HG02642 (cell line): ENCODE results near the gene ARHGAP26.

Source experiments
- ATAC-seq: cut with Tn5 transposase; IDR thresholded peaks from one replicate; pipeline ENCODE4 v1.9.1; 2021; ENCODE audit warnings: mild to moderate bottlenecking; ENCODE audit not compliant: unreplicated experiment, poor library complexity

Gene ARHGAP26

GRCh38 chr5:143161885-143162540 is 391.8 kb downstream of the ARHGAP26 start:
- no peak for ATAC-seq

DNA sequence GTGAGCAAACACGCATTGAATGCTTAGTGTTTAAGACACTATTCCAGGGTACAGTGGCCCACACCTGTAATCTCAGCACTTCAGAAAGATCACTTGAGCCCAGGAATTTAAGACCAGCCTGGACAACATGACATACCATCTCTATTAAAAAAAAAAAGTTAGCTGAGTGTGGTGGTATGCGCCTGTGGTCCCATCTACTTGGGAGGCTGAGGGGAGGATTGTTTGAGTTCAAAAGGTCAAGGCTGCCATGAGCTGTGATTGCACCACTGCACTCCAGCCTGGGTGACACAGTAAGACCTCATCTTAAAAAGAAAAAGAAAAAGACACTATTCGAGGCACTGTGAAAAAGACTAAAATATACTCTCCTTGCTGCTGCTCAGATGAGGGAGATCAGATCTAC is 392.6 kb downstream of the ARHGAP26 start:
- ATAC-seq: no peak

GRCh38 chr5:143164557-143164956 is 394.4 kb downstream of the ARHGAP26 start:
- no peak for ATAC-seq

GRCh38 chr5:143165049-143165880 is 395.1 kb downstream of the ARHGAP26 start:
- ATAC-seq: no peak

GRCh38 chr5:143166090-143166489 is 395.9 kb downstream of the ARHGAP26 start:
- peak; percentile 22 for ATAC-seq

DNA sequence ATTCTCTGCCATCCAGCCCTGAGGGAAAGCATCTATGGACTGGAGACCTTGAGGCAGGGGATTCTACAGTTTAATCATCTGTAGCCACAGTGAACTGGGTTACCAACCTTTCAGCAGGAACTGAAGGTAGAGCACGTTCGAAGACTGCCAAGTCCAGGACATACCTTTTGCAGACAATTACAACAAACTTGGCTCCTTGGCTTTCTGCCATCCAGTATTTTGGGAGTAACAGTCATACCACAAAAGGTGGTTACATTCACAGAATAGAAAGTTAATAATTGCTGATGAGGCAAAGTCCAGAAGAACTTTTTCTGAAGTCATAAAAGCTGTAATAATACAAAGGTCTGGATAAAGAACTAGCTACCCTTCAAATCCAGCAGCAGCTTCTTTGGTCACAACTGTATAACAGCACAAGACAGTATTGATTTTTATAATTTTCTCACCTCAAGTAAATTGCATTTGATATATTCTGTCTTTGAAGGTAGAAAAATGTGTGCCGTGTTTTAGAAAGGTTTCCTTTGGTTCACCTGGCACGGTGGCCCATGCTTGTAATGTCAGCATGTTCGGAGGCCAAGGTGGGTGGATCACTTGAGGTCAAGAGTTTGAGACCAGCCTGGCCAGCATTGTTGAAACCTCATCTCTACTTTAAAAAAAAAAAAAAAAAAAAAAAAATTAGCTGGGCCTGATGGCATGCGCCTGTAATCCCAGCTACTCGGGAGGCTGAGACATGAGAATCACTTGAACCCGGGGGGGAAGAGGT is 396.7 kb downstream of the ARHGAP26 start:
- peak; percentile 52 for ATAC-seq

DNA sequence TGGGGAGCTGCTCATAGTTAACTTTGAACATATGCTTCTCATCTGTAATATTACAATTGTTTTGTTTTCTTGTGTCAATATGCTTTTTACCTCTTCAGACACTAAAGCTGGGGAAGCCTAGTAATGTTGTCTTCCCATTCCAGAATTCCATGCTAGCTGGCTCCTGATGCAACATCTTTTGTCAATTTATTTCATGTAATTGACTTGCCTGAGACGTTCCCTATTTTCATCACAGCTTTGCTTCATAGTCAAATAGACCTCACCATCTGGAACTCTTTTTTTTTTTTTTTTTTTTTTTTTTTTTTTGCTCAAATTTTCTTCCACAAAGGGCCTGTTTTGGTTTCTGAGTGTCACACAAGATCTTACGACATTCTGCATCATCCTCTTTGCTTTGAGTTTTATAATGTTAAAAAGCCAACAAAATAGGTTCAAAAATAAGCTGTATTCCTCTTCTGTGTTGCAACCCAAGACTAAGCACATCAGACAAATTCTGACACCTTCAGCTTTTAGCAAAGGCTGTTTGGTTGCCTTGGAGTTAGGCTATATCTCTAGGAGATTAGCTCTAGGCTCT is 398.1 kb downstream of the ARHGAP26 start:
- ATAC-seq: no peak

DNA sequence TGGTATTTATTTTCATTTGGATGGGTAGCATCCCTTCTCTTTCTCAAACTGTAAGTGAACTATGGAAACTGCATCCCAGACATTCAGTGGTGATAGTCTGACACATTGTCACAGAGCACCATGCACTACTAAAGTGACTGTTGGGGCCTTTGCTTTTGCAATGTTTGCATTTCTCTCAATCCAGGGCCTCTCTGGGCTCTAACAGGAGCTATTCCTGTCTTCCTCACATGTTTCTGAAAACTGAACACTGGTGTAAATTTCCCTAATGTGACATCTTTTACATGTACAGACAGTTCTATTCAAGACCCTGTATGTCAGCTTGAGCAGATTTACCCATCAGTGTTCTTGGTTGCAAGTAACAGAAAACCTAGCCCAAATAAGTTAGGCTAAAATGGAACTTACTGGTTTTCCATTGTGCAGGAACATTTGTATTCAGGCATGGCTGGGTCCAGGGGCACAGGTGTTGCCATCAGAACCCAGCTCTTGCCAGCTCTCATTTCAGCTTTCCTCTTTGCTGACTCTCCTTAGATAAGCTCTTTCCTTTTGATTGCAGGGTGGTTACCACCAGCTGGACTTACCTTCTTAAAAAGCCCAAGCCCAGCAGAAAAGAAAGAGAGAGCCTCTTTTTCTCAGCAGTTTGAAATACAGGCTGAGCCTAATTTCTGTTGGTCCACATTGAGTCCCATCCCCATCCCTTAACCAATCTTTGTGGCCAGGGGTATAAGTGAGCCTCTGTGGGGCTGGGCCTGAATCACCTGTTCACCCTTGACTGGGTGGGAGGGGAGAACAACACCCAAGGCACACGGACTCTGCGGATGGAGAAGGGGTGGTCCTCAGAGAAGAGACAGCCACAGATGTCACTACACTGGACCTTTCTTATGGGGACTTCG is 399.0 kb downstream of the ARHGAP26 start:
- no peak for ATAC-seq

DNA sequence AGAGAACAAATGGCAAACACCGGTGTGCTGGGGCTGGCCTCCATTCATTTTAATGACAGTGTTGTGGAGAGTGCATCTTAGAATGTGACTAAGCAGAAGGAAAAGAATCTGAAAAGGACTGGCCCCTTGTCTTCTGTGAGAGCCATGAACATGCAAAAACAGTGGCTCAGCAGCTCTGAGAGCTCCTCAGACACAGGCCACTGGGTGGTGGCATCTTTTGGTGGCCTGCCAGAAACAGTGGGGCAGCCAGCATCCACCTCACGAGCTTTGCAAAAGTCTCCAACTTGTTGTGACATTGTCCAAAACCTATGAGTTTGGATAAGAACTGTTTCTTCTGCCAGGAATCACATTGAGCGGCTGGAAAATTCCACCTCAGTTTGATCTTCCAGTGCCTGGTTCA is 399.9 kb downstream of the ARHGAP26 start:
- no peak for ATAC-seq

DNA sequence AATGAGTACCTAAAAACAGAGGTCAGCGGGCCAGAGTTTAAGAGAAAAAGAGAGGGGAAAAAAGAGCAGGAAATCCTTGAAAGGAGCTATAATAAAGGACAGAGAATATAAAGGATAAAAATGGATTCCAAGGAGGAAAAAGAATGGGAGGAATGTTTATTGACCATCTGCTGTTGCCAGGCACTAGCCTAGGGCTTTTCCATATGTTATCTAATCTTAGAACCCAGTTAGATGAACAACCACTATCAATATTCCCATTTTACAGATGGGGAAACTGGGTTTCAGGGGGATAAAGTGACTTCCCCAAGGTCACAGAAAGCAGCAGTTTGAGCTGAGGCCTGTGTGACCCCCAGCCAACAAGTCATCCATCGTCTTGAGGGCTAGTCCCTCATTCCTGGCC is 400.8 kb downstream of the ARHGAP26 start:
- no peak for ATAC-seq

DNA sequence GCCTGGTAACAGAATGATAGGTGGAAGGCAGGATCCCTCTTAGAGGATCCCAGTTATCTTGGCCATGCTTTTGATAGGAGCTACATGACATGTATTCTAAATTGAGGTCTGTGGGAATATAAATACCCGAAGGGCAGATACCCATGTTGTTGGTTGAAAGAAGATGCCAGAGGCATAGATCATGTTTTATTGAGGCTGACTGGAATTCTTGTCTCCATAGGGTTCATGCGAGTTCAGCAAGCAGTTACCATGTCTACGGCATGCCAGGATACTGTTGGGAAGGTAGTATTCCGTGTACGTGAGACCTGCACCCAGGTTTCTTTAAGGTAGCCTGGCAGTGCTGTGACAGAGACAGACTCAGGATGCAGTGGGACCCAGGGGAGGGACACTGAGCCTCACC is 402.6 kb downstream of the ARHGAP26 start:
- ATAC-seq: no peak

GRCh38 chr5:143173139-143173889 is 403.1 kb downstream of the ARHGAP26 start:
- no peak for ATAC-seq

GRCh38 chr5:143174714-143175398 is 404.7 kb downstream of the ARHGAP26 start:
- peak; percentile 88 for ATAC-seq

- ATAC-seq: no peak
Observed at GRCh38 chr5:143176048-143176447, 405.9 kb downstream of the ARHGAP26 start.

GRCh38 chr5:143177263-143177983 is 407.2 kb downstream of the ARHGAP26 start:
- ATAC-seq: no peak

DNA sequence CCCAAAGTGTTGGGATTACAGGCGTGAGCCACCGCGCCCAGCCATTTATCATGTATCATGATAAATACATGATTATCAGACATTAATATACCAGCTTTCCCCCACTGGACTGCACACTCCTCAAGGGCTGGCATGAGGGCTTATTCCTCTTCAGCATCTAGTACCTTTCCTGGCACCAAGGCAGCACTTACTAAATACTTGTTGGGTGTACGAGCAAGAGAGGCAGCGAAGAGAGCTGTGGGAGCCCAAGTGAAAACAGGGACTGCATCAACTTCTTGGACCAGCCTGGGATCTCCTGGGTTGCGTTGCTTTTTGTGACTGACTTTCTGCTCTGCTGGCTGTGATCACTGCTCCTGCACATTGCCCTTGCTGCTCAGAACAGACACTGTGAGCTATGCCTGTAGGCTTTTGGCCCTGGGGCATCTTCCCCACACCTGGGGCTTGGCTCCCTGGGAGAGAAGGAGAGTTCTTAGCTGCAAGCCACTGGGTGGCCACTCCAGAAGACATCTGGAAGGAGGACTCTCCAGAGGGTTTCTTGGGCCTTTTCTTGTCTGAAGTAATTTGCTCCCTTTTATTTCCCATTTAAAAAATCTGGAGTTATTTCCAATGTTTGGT is 409.1 kb downstream of the ARHGAP26 start:
- ATAC-seq: no peak

- no peak for ATAC-seq
Observed at GRCh38 chr5:143180751-143181150, 410.6 kb downstream of the ARHGAP26 start.
